ENCODE results near the gene SLC39A11. TPM values are rescaled to one million over a fixed set of nuclear protein-coding genes. Genes with fewer than 3 reads are reported as not detected.

SLC39A11 gene
- polyA plus RNA-seq, 1 donor from 2014 or later = 8.0 TPM

DNA sequence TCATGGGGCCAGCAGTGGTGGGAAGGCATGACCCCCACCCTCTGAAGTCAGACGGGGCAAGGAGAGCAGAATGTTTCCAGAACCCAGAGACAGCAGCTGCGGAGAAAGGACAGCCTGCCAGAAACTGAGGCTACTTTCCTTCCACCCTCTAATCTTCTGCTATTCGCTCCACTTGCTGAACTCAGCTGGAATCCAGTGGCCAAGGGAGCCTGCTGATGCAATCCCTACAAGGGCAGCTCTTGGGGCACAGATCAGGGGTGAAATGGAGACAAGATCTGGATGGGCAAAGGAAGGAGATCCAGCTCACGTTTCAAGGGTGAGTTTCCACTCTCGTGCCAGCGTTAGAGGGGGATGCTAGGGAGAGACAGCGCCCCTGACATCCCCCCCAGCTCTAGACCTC is 479.1 kb downstream of the SLC39A11 start:
- no peaks in the 10 kb centered on the region for H3K79me2 ChIP-seq (replicated peaks; ENCODE audit: insufficient read depth, low read length)
- H3K4me3 ChIP-seq (ENCODE audit: low read length) = no peak overlapping the region
- no peaks in the 10 kb centered on the region for H3K9me2 ChIP-seq (ENCODE audit: insufficient read depth, low read length)
- H3K4me2 ChIP-seq (ENCODE audit: low read length) = no peak overlapping the region
- no peaks in the 10 kb centered on the region for H3K36me3 ChIP-seq (ENCODE audit: insufficient read depth, low read length)
- H2AFZ ChIP-seq (ENCODE audit: low read depth, low read length) = no peak overlapping the region
- H3K9ac ChIP-seq (ENCODE audit: low read length) = no peak overlapping the region
- no peaks in the 10 kb centered on the region for H3K27me3 ChIP-seq (ENCODE audit: insufficient read depth, low read depth, low read length)
- no peaks in the 10 kb centered on the region for H3K9me3 ChIP-seq (ENCODE audit: low read length)
- no peaks in the 10 kb centered on the region for H3F3A ChIP-seq (ENCODE audit: insufficient read depth, low read length, poor library complexity, severe bottlenecking)
- H4K20me1 ChIP-seq (ENCODE audit: insufficient read depth) = no peaks in the 10 kb centered on the region
- H3K27ac ChIP-seq (ENCODE audit: low read length) = no peak overlapping the region
- TF ChIP-seq POLR2AphosphoS5 (IDR thresholded peaks at IDR 0.05) = no peak
- TF ChIP-seq, protein P1, sequence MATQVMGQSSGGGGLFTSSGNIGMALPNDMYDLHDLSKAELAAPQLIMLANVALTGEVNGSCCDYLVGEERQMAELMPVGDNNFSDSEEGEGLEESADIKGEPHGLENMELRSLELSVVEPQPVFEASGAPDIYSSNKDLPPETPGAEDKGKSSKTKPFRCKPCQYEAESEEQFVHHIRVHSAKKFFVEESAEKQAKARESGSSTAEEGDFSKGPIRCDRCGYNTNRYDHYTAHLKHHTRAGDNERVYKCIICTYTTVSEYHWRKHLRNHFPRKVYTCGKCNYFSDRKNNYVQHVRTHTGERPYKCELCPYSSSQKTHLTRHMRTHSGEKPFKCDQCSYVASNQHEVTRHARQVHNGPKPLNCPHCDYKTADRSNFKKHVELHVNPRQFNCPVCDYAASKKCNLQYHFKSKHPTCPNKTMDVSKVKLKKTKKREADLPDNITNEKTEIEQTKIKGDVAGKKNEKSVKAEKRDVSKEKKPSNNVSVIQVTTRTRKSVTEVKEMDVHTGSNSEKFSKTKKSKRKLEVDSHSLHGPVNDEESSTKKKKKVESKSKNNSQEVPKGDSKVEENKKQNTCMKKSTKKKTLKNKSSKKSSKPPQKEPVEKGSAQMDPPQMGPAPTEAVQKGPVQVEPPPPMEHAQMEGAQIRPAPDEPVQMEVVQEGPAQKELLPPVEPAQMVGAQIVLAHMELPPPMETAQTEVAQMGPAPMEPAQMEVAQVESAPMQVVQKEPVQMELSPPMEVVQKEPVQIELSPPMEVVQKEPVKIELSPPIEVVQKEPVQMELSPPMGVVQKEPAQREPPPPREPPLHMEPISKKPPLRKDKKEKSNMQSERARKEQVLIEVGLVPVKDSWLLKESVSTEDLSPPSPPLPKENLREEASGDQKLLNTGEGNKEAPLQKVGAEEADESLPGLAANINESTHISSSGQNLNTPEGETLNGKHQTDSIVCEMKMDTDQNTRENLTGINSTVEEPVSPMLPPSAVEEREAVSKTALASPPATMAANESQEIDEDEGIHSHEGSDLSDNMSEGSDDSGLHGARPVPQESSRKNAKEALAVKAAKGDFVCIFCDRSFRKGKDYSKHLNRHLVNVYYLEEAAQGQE (IDR thresholded peaks at IDR 0.05; ENCODE audit: borderline replicate concordance) = no peak
- no peak for TF ChIP-seq EZH2 (IDR thresholded peaks at IDR 0.05; ENCODE audit: borderline replicate concordance, insufficient read depth, low read length, poor library complexity, severe bottlenecking)
- TF ChIP-seq EP300 (conservative IDR thresholded peaks at IDR 0.05; ENCODE audit: poor library complexity, severe bottlenecking) = no peak
- no peak for TF ChIP-seq MXI1 (conservative IDR thresholded peaks at IDR 0.05; ENCODE audit: poor library complexity, severe bottlenecking)
- no peak for TF ChIP-seq TAF1 (IDR thresholded peaks at IDR 0.05; ENCODE audit: low read depth)
- TF ChIP-seq, protein P2, sequence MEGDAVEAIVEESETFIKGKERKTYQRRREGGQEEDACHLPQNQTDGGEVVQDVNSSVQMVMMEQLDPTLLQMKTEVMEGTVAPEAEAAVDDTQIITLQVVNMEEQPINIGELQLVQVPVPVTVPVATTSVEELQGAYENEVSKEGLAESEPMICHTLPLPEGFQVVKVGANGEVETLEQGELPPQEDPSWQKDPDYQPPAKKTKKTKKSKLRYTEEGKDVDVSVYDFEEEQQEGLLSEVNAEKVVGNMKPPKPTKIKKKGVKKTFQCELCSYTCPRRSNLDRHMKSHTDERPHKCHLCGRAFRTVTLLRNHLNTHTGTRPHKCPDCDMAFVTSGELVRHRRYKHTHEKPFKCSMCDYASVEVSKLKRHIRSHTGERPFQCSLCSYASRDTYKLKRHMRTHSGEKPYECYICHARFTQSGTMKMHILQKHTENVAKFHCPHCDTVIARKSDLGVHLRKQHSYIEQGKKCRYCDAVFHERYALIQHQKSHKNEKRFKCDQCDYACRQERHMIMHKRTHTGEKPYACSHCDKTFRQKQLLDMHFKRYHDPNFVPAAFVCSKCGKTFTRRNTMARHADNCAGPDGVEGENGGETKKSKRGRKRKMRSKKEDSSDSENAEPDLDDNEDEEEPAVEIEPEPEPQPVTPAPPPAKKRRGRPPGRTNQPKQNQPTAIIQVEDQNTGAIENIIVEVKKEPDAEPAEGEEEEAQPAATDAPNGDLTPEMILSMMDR (IDR thresholded peaks at IDR 0.05; ENCODE audit: poor library complexity, severe bottlenecking) = no peak
- TF ChIP-seq SMC3 (conservative IDR thresholded peaks at IDR 0.05; ENCODE audit: poor library complexity) = no peak
- no peak for TF ChIP-seq RAD21 (conservative IDR thresholded peaks at IDR 0.05)

DNA sequence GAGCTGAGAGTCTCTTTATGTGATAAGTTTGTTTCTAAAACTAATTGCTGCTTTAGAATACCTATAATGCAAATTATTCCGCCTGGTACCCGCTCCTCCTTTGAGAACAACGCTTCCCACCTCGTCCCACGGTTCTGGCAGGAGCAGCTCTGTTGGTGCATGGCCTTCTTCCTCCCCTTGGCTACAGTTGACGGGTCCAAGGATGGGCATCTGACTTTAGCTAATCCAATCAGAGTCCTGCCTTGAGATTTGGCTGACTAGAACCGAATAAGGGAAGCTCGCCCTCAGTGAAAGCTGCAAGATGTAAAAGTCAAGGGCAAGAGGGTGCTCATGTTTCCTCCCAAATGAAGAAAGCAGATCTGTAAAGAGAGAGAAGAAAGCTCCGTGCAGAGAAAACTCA is 481.3 kb downstream of the SLC39A11 start:
- no peaks in the 10 kb centered on the region for H3K9me2 ChIP-seq (ENCODE audit: insufficient read depth, low read length)
- H3F3A ChIP-seq (ENCODE audit: insufficient read depth, low read length, poor library complexity, severe bottlenecking) = no peaks in the 10 kb centered on the region
- TF ChIP-seq MXI1 (conservative IDR thresholded peaks at IDR 0.05; ENCODE audit: poor library complexity, severe bottlenecking) = no peak
- no peak for TF ChIP-seq EZH2 (IDR thresholded peaks at IDR 0.05; ENCODE audit: borderline replicate concordance, insufficient read depth, low read length, poor library complexity, severe bottlenecking)
- TF ChIP-seq EP300 (conservative IDR thresholded peaks at IDR 0.05; ENCODE audit: poor library complexity, severe bottlenecking) = no peak
- TF ChIP-seq, protein P2 (IDR thresholded peaks at IDR 0.05; ENCODE audit: poor library complexity, severe bottlenecking) = no peak
- TF ChIP-seq, protein P1 (IDR thresholded peaks at IDR 0.05; ENCODE audit: borderline replicate concordance) = no peak
- TF ChIP-seq RAD21 (conservative IDR thresholded peaks at IDR 0.05) = no peak
- TF ChIP-seq SMC3 (conservative IDR thresholded peaks at IDR 0.05; ENCODE audit: poor library complexity) = no peak
- no peak for TF ChIP-seq TAF1 (IDR thresholded peaks at IDR 0.05; ENCODE audit: low read depth)
- no peak for TF ChIP-seq POLR2AphosphoS5 (IDR thresholded peaks at IDR 0.05)
- H3K9ac ChIP-seq (ENCODE audit: low read length) = no peak overlapping the region
- no peak overlapping the region for H3K4me3 ChIP-seq (ENCODE audit: low read length)
- no peaks in the 10 kb centered on the region for H3K27me3 ChIP-seq (ENCODE audit: insufficient read depth, low read depth, low read length)
- no peaks in the 10 kb centered on the region for H3K9me3 ChIP-seq (ENCODE audit: low read length)
- H3K79me2 ChIP-seq (replicated peaks; ENCODE audit: insufficient read depth, low read length) = no peaks in the 10 kb centered on the region
- no peaks in the 10 kb centered on the region for H3K36me3 ChIP-seq (ENCODE audit: insufficient read depth, low read length)
- H3K4me2 ChIP-seq (ENCODE audit: low read length) = no peak overlapping the region
- no peak overlapping the region for H2AFZ ChIP-seq (ENCODE audit: low read depth, low read length)
- no peak overlapping the region for H3K27ac ChIP-seq (ENCODE audit: low read length)
- H4K20me1 ChIP-seq (ENCODE audit: insufficient read depth) = no peaks in the 10 kb centered on the region
